ENCODE results near the gene UBE3B.
A peak's percentile ranks its signal among the peaks of the same experiment; 100 is the strongest.
"Not testable (repeated sequence)": the region's sequence is repeated elsewhere in the genome, so short reads cannot be mapped to it uniquely, and the experiment has no call there.

Gene UBE3B

GRCh38 chr12:109477185-109477962 is at the start of gene UBE3B, which contains the start of gene KCTD10:
TSS of gene UBE3B (plus strand) at chr12:109477634. CDS start at chr12:109483552, 5,918 bp downstream.
TSS of gene KCTD10 (minus strand) at chr12:109477300. CDS start at chr12:109477262, 38 bp downstream.
- DNase-seq = peak; percentile 66

- peak; percentile 17 for DNase-seq
Observed at GRCh38 chr12:109428037-109428629, 49.3 kb upstream of the UBE3B start.

- not testable (repeated sequence) for DNase-seq
Observed at GRCh38 chr12:109428804-109429203, 48.6 kb upstream of the UBE3B start.

GRCh38 chr12:109430244-109430643 is 47.2 kb upstream of the UBE3B start:
- no peak for DNase-seq

- DNase-seq = no peak
Observed at GRCh38 chr12:109432431-109432830, 45.0 kb upstream of the UBE3B start.

GRCh38 chr12:109432842-109433304 is 44.6 kb upstream of the UBE3B start:
- peak; percentile 25 for DNase-seq

- DNase-seq = no peak
Observed at GRCh38 chr12:109433618-109434017, 43.8 kb upstream of the UBE3B start.

GRCh38 chr12:109434582-109434981 is 42.9 kb upstream of the UBE3B start:
- no peak for DNase-seq

GRCh38 chr12:109435428-109436187 is 41.8 kb upstream of the UBE3B start:
- no peak for DNase-seq

- DNase-seq = no peak
Observed at GRCh38 chr12:109436188-109436560, 41.3 kb upstream of the UBE3B start.

- DNase-seq = no peak
Observed at GRCh38 chr12:109439181-109439580, 38.3 kb upstream of the UBE3B start.

- DNase-seq = not testable (repeated sequence)
Observed at GRCh38 chr12:109439951-109440350, 37.5 kb upstream of the UBE3B start.

- no peak for DNase-seq
Observed at GRCh38 chr12:109440851-109441490, 36.5 kb upstream of the UBE3B start.

- no peak for DNase-seq
Observed at GRCh38 chr12:109443794-109444193, 33.6 kb upstream of the UBE3B start.

- DNase-seq = no peak
Observed at GRCh38 chr12:109444259-109444658, 33.2 kb upstream of the UBE3B start.

- DNase-seq = no peak
Observed at GRCh38 chr12:109445191-109445609, 32.2 kb upstream of the UBE3B start.

GRCh38 chr12:109446869-109447268 is 30.6 kb upstream of the UBE3B start:
- DNase-seq = no peak

- DNase-seq = no peak
Observed at GRCh38 chr12:109447482-109447881, 30.0 kb upstream of the UBE3B start.

- no peak for DNase-seq
Observed at GRCh38 chr12:109448272-109448671, 29.2 kb upstream of the UBE3B start.

- no peak for DNase-seq
Observed at GRCh38 chr12:109448707-109449390, 28.6 kb upstream of the UBE3B start.

GRCh38 chr12:109449845-109450532 is 27.4 kb upstream of the UBE3B start:
- no peak for DNase-seq

GRCh38 chr12:109450980-109451379 is 26.5 kb upstream of the UBE3B start:
- DNase-seq = no peak

Measured in NK-92 treated with Interleukin-12 subunit alpha and Interleukin-12 subunit beta, amount 100 ng/mL, for 24 hours (cell line).